DMS 273 treated with DMSO at 0.1 percent for 48 hours (cell line): Measurements from ENCODE around the gene ADCY4.

ENCODE experiments used
- DNase-seq: peaks from one replicate; lab custom pipeline; 2025; lab: John Stamatoyannopoulos, UW

Gene ADCY4

GRCh38 chr14:24315807-24316596 is 18.9 kb downstream of the ADCY4 start:
- DNase-seq: no peak

GRCh38 chr14:24315243-24315806 is 19.5 kb downstream of the ADCY4 start:
- no peak for DNase-seq

- DNase-seq: no peak
Measured at GRCh38 chr14:24314377-24315193, 20.3 kb downstream of the ADCY4 start.

GRCh38 chr14:24313913-24314312 is 21.0 kb downstream of the ADCY4 start:
- no peak for DNase-seq

GRCh38 chr14:24312736-24313507 is 21.9 kb downstream of the ADCY4 start:
- no peak for DNase-seq

- DNase-seq: no peak
Measured at GRCh38 chr14:24311837-24312615, 22.8 kb downstream of the ADCY4 start.

GRCh38 chr14:24310646-24311604 is 23.9 kb downstream of the ADCY4 start, which contains the start of gene LTB4R:
LTB4R (plus strand) TSS chr14:24311502; CDS start chr14:24315652, 4,150 bp downstream.
- DNase-seq: no peak

- no peak for DNase-seq
Measured at GRCh38 chr14:24310265-24310645, 24.6 kb downstream of the ADCY4 start.

- no peak for DNase-seq
Measured at GRCh38 chr14:24309538-24310264, 25.2 kb downstream of the ADCY4 start, which contains the start of gene LTB4R2. LTB4R2 (plus strand) TSS chr14:24310140; CDS start chr14:24310665, 525 bp downstream.

- no peak for DNase-seq
Measured at GRCh38 chr14:24308342-24309124, 26.3 kb downstream of the ADCY4 start.

- no peak for DNase-seq
Measured at GRCh38 chr14:24307575-24308341, 27.1 kb downstream of the ADCY4 start, which contains the start of gene CIDEB. CIDEB (minus strand) TSS chr14:24307977; CDS start chr14:24307858, 119 bp downstream.

GRCh38 chr14:24307156-24307574 is 27.7 kb downstream of the ADCY4 start:
- DNase-seq: no peak

GRCh38 chr14:24304019-24304387 is 30.9 kb downstream of the ADCY4 start:
- DNase-seq: no peak

GRCh38 chr14:24300326-24300980 is 34.4 kb downstream of the ADCY4 start:
- DNase-seq: no peak

- peak; percentile 60 for DNase-seq
Measured at GRCh38 chr14:24299255-24300191, 35.3 kb downstream of the ADCY4 start, which contains the start of the genes DHRS1 and NOP9. DHRS1 (minus strand) TSS chr14:24299780; CDS start chr14:24299106, 674 bp downstream. NOP9 (plus strand) TSS chr14:24299850; CDS start chr14:24299955, 105 bp downstream.

GRCh38 chr14:24298892-24299254 is 36.0 kb downstream of the ADCY4 start:
- peak; percentile 16 for DNase-seq
